Common myeloid progenitor, CD34-positive (primary cell): Measurements from ENCODE around the gene KRTAP9-3.
"Not testable (repeated sequence)": the region's sequence is repeated elsewhere in the genome, so short reads cannot be mapped to it uniquely, and the experiment has no call there.

Experiments used
- CTCF ChIA-PET: fragments of 350-600 bp; sonication (Branson Sonifier 250); formaldehyde crosslinking; loops from one replicate; lab custom pipeline; 2021; ENCODE audit warnings: antibody characterized with exemption; lab: Charles Lee
- POLR2A ChIA-PET: fragments of 350-600 bp; sonication (Branson Sonifier 250); formaldehyde crosslinking; loops from one replicate; lab custom pipeline; 2021; ENCODE audit warnings: antibody characterized with exemption; lab: Charles Lee
- DNase-seq, 3 donors: peaks; one replicate each; pipeline versions ENCODE4 v3.0.0 to v3.0.0-alpha.2; 2013
- H3K27ac ChIP-seq, 2 experiments: 1 replicate in 1 of 2; 2 replicates in 1 of 2; pipeline ENCODE4 v1.7.0; 2013; ENCODE audit warnings: inconsistent platforms in 2 of 2, low read length in 2 of 2, mild to moderate bottlenecking in 2 of 2, low read depth in 1 of 2, moderate library complexity in 1 of 2; ENCODE audit not compliant: severe bottlenecking in 2 of 2, insufficient read depth in 1 of 2, poor library complexity in 1 of 2
- H3K27me3 ChIP-seq, 5 experiments: replicated peaks in 2 of 5; 1 replicate in 3 of 5; 2 replicates in 2 of 5; pipeline versions ENCODE4 v1.6.1 to v1.7.0; 2013; ENCODE audit warnings: low read length in 4 of 5, mild to moderate bottlenecking in 2 of 5, moderate library complexity in 2 of 5, inconsistent platforms in 1 of 5; ENCODE audit not compliant: insufficient read depth in 5 of 5, control insufficient read depth in 4 of 5
- H3K36me3 ChIP-seq, 4 experiments: 1 replicate in 2 of 4; 2 replicates in 2 of 4; pipeline versions ENCODE4 v1.6.1 to v1.7.0; 2013; ENCODE audit warnings: low read length in 3 of 4, control low read depth in 1 of 4, mild to moderate bottlenecking in 1 of 4; ENCODE audit not compliant: control insufficient read depth in 4 of 4, insufficient read depth in 4 of 4
- H3K4me1 ChIP-seq, 4 experiments: 1 replicate in 3 of 4; 2 replicates in 1 of 4; pipeline versions ENCODE4 v1.6.1 to v1.7.1; 2013; ENCODE audit warnings: low read length in 3 of 4, mild to moderate bottlenecking in 3 of 4, control low read depth in 1 of 4, inconsistent platforms in 1 of 4, moderate library complexity in 1 of 4; ENCODE audit not compliant: control insufficient read depth in 4 of 4, insufficient read depth in 4 of 4; ENCODE audit errors: control extremely low read depth in 1 of 4
- H3K4me3 ChIP-seq, 7 experiments: 1 replicate in 4 of 7; 2 replicates in 3 of 7; pipeline versions ENCODE4 v1.5.1 to v1.7.0; 2013; ENCODE audit warnings: mild to moderate bottlenecking in 7 of 7, low read length in 6 of 7, moderate library complexity in 6 of 7, inconsistent platforms in 2 of 7, low read depth in 2 of 7, control low read depth in 1 of 7; ENCODE audit not compliant: insufficient read depth in 4 of 7, control insufficient read depth in 1 of 7; ENCODE audit errors: extremely low read depth in 1 of 7
- H3K9me3 ChIP-seq, 5 experiments: 1 replicate in 4 of 5; 2 replicates in 1 of 5; pipeline versions ENCODE4 v1.6.1 to v1.7.1; 2013; ENCODE audit warnings: low read length in 4 of 5, mild to moderate bottlenecking in 2 of 5, inconsistent platforms in 1 of 5, low read depth in 1 of 5, moderate library complexity in 1 of 5; ENCODE audit not compliant: control insufficient read depth in 4 of 5, insufficient read depth in 2 of 5; ENCODE audit errors: control extremely low read depth in 1 of 5
- WGBS: methylation state at CpG from one replicate; pipeline ENCODE4 v1.1.5; 2013; ENCODE audit not compliant: insufficient coverage; 5-methylcytosine and 5-hydroxymethylcytosine counted together

The KRTAP9-3 gene

GRCh38 chr17:41254861-41255260, 22.6 kb downstream of the KRTAP9-3 start:
- Histone ChIP-seq H3K27me3 (peaks cover 0 to 11% (median 0%) of the 10 kb centered on the region in 5 experiments), H3K4me3 (no peak overlapping the region), H3K4me1 (no peaks in the 10 kb centered on the region), H3K36me3 (no peaks in the 10 kb centered on the region), H3K27ac (no peak overlapping the region), H3K9me3 (no peaks in the 10 kb centered on the region)
- ChIA-PET POLR2A (no interaction called here), CTCF (no interaction called here)
- DNase-seq, result no peak
- WGBS, result no CpG with 5 or more reads among the region's 1 CpG

DNA sequence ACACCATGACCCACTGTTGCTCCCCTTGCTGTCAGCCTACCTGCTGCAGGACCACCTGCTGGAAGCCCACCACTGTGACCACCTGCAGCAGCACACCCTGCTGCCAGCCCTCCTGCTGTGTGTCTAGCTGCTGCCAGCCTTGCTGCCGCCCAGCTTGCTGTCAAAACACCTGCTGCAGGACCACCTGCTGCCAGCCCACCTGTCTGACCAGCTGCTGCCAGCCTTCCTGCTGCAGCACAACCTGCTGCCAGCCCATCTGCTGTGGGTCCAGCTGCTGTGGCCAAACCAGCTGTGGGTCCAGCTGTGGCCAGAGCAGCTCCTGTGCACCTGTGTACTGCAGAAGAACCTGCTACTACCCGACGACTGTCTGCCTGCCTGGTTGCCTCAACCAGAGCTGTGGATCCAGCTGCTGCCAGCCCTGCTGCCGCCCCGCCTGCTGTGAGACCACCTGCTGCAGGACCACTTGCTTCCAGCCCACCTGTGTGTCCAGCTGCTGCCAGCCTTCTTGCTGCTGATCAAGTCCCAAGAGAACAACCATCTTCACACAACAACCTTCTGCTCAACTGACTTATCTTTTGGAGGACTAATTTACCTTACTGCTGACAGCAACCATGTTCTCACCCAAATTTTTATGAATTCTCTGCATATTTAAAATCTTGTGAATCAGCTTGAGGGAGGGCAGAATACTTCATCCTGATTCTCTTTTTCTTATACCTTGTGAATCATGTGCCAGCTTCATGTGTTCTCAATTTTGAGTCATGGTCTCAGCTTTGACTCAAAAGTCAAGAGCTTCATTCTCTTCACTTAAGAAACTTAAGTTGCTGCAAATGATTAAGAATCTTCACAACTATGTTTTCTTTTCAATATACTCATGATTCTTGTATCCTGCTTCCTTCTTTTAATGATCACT, 23.4 kb downstream of the KRTAP9-3 start, which contains the start of gene KRTAP9-9:
TSS of gene KRTAP9-9 (plus strand) at position 4 of the 910 bp plus-strand sequence.
- H3K4me1 ChIP-seq, CTCF ChIA-PET, DNase-seq, H3K27me3 ChIP-seq, H3K4me3 ChIP-seq, H3K9me3 ChIP-seq, POLR2A ChIA-PET, H3K27ac ChIP-seq, H3K36me3 ChIP-seq: not testable (repeated sequence)
- 98% methylated on average over 5 of the region's 5 CpGs for WGBS

DNA sequence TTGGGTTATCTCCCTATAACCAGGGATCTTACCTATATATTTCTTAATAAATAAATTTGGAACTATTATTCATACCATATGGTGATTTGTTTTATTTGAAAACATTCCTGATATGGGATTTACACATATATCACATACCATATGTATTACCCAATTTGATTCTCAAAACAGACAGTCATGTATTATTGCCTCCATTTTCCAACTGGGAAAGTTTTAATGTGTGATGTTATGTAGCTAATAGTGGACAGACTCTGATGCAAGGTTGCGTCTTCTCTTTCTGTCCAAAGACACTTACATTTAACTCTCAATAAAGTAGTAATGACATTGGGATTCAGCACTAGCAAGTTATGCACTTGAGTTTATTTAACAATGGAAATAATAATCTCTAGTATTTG, 24.0 kb downstream of the KRTAP9-3 start:
- H3K4me1 ChIP-seq, result no peaks in the 10 kb centered on the region
- no peak for DNase-seq
- WGBS, result no CpG with 5 or more reads among the region's 1 CpG
- H3K27ac ChIP-seq, result no peak overlapping the region
- no peak overlapping the region for H3K4me3 ChIP-seq
- ChIA-PET POLR2A (no interaction called here), CTCF (no interaction called here)
- H3K9me3 ChIP-seq, result no peaks in the 10 kb centered on the region
- no peaks in the 10 kb centered on the region for H3K36me3 ChIP-seq
- peaks cover 0 to 8% (median 0%) of the 10 kb centered on the region in 5 experiments for H3K27me3 ChIP-seq

- H3K27ac ChIP-seq, result no peak overlapping the region
- no peak for DNase-seq
- no peaks in the 10 kb centered on the region for H3K36me3 ChIP-seq
- H3K27me3 ChIP-seq, result peaks cover 0 to 8% (median 0%) of the 10 kb centered on the region in 5 experiments
- ChIA-PET POLR2A (no interaction called here), CTCF (no interaction called here)
- no peak overlapping the region for H3K4me3 ChIP-seq
- H3K4me1 ChIP-seq, result no peaks in the 10 kb centered on the region
- H3K9me3 ChIP-seq, result no peaks in the 10 kb centered on the region
Measured at GRCh38 chr17:41258406-41258805, 26.2 kb downstream of the KRTAP9-3 start.

- Histone ChIP-seq H3K27ac (no peak overlapping the region), H3K4me3 (no peak overlapping the region), H3K27me3 (peaks cover 0 to 5% (median 0%) of the 10 kb centered on the region in 5 experiments), H3K36me3 (no peaks in the 10 kb centered on the region), H3K9me3 (no peaks in the 10 kb centered on the region), H3K4me1 (no peaks in the 10 kb centered on the region)
- CTCF ChIA-PET, result no interaction called here
- no peak for DNase-seq
- POLR2A ChIA-PET, result no interaction called here
- WGBS, result no CpG with 5 or more reads among the region's 2 CpGs
Measured at GRCh38 chr17:41263212-41263611, 31.0 kb downstream of the KRTAP9-3 start.

DNA sequence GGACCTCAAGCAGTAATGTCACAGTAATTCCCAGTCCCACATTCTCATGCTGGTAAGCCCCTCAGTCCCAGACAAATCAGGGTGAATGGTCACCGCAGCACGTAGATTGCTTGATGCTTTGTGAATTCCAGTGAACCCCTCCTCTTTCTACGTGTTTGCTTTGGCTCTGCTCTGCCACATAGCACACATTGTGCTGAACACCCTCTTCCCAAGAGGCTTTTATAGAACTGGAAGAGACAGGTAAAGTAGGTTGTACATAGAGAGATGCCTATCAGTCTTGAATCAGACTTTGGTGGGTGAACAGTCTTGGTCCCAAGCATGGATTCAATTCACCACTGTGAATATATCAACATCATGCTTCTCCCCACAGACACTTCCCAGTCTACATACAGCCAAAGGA, 32.4 kb downstream of the KRTAP9-3 start:
- no peaks in the 10 kb centered on the region for H3K4me1 ChIP-seq
- H3K4me3 ChIP-seq, result no peak overlapping the region
- ChIA-PET POLR2A (no interaction called here), CTCF (interaction anchor here (0.6 kb wide), 1 partner anchor 66 kb away, joined by 3 read pairs; no protein-coding TSS in a partner anchor)
- H3K9me3 ChIP-seq, result no peaks in the 10 kb centered on the region
- H3K36me3 ChIP-seq, result no peaks in the 10 kb centered on the region
- peaks cover 0 to 5% (median 0%) of the 10 kb centered on the region in 5 experiments for H3K27me3 ChIP-seq
- H3K27ac ChIP-seq, result no peak overlapping the region
- no peak for DNase-seq
- 100% methylated on average over 2 of the region's 3 CpGs for WGBS

- no peaks in the 10 kb centered on the region for H3K36me3 ChIP-seq
- no peaks in the 10 kb centered on the region for H3K9me3 ChIP-seq
- ChIA-PET CTCF (interaction anchor here (0.6 kb wide), 1 partner anchor 66 kb away, joined by 3 read pairs; no protein-coding TSS in a partner anchor), POLR2A (no interaction called here)
- no peak for DNase-seq
- H3K4me3 ChIP-seq, result no peak within 1 kb of the TSS
- no peak within 1 kb of the TSS for H3K27ac ChIP-seq
- no CpG with 5 or more reads among the region's 2 CpGs for WGBS
- no peaks in the 10 kb centered on the region for H3K4me1 ChIP-seq
- peaks cover 0 to 5% (median 0%) of the 10 kb centered on the region in 5 experiments for H3K27me3 ChIP-seq
Measured at GRCh38 chr17:41265078-41265477, 32.8 kb downstream of the KRTAP9-3 start, which contains the start of gene KRTAP9-6. Gene KRTAP9-6, plus strand, starts transcription at chr17:41265378. Its CDS starts 0 bp downstream, at chr17:41265378.
